HG03103 (cell line): ENCODE data around the gene USP48.
"Not testable (repeated sequence)": the region's sequence is repeated elsewhere in the genome, so short reads cannot be mapped to it uniquely, and the experiment has no call there.

Source experiments
- ATAC-seq: cut with Tn5 transposase; IDR thresholded peaks from one replicate; pipeline ENCODE4 v1.9.1; 2021; ENCODE audit warnings: low read depth; ENCODE audit not compliant: unreplicated experiment

USP48 gene

DNA sequence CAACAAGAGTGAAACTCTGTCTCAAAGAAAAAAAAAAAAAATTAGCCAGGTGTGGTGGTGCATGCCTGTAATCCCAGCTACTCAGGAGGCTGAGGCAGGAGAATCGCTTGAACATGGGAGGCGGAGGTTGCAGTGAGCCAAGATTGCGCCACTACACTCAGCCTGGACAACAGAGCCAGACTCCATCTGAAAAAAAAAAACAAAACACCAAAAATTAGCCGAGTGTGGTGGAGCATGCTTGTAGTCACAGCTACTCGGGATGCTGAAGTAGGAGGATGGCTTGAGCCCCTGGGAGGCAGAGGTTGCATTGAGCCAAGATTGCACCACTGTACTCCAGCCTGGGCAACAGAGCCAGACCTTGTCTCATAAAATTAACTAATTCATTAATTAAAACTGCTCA is 6.0 kb downstream of the USP48 start:
- not testable (repeated sequence) for ATAC-seq

DNA sequence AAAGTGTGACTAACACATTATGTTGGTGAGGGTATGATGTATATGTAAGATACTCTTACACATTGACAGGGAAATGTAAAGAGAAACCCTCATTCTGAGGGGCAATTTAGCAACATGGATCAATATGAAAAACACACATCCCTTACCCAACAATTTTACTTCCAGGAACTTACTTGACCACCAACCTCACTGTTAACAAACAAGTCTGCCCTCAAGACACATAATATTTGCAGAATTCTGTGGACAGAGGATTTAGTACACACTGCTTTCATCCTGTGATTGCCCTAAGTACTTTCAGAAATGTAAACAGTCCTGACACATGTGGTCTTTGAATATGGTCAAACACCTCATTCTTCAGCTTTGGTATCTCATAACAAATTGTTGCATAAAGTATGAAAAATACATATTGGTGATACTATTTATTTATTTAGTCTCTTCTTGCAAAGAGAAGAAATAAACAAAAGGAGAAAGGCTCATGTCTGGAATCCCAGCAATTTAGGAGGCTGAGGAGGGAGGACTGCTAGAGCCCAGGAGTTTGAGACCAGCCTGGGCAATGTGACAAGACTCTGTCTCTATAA is 6.9 kb downstream of the USP48 start:
- ATAC-seq = no peak

GRCh38 chr1:21775550-21775914 is 7.4 kb downstream of the USP48 start:
- no peak for ATAC-seq

DNA sequence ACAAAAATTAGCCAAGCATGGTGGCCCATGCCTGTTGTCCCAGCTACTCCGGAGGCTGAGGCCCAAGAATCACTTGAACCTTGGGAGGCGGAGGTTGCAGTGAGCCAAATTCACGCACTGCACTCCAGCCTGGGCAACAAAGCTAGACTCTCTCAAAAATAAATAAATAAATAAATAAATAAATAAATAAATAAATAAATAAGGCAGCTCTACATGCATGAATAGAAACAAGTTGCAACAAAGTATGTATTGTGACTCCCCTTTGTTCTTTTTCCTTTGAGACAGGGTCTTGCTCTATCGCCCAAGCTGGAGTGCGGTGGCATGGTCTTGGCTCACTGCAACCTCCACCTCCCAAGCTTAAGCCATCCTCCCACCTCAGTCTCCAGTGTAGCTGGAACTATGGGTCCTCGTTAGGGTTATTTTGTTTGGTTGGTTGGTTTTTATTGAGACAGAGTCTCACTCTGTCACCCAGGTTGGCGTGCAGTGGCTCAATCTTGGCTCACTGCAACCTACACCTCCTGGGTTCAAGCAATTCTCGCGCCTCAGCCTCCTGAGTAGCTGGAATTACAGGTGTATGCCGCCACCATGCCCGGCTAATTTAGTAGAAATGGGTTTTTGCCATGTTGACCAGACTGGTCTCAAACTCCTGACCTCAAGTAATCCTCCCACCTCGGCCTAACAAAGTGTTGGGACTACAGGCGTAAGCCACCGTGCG is 8.0 kb downstream of the USP48 start:
- ATAC-seq = no peak

DNA sequence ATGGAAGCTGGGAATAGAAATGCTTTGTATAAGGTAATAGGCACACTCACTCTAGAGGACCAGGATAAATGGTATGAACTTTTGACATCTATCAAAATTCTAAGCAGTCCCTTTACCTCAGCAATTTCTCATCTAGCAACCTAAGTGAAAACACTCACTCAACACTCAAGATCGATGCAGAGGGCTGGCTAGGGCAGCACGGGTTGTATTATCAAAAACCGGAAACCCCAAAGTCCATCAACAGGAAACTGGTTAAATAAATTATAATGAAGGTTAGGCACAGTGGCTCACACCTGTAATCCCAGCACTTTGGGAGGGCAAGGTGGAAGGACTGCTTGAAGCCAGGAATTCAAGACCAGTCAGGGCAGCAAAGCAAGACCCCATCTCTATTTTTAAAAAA is 9.4 kb downstream of the USP48 start:
- ATAC-seq = no peak

GRCh38 chr1:21771672-21772071 is 11.3 kb downstream of the USP48 start:
- ATAC-seq = not testable (repeated sequence)

DNA sequence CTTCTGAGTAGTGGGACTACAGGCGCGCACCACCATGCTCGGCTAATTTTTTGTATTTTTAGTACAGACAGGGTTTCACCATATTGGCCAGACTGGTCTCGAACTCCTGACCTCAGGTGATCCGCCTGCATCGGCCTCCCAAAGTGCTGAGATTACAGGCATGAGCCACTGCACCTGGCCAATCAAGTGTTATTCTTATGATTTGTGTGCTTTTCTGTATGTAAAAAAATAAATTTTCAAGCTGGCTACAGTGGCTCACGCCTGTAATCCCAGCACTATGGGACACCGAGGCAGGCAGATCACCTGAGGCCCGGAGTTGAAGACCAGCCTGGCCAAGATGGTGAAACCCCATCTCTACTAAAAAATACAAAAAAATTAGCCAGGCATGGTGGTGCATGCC is 12.3 kb downstream of the USP48 start:
- not testable (repeated sequence) for ATAC-seq

DNA sequence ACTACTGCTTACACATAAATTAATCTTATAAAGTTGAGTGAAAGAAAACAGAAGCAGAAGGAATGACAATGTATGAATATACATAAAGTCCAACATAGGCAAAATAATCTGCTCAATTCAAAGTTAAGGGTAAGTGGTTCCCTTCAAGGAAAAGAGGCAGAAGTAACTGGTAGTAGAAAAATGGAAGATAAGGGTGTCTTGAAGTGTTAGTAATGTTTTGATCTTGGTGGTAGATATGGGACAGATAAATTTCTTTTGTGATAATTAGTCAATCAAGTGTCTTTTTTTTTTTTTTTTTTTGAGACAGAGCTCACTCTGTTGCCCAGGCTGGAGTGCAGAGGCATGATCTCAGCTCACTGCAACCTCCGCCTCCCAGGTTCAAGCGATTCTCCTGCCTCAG is 12.7 kb downstream of the USP48 start:
- ATAC-seq = no peak

DNA sequence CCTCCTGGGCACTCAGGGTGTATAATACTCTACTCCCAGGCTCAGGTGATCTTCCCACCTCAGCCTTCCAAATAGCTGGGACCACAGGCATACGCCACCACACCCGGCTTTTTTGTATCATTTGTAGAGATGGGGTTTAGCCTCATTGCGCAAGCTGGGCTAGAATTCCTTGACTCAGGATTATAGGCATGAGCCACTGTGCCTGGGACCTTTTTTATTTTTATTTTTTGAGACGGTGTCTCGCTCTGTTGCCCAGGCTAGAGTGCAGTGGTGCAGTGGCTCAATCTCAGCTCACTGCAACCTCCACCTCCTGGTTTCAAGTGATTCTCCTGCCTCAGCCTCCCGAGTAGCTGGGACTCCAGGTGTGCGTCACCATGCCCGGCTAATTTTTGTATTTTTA is 15.8 kb downstream of the USP48 start:
- not testable (repeated sequence) for ATAC-seq

- no peak for ATAC-seq
Measured at GRCh38 chr1:21766210-21766609, 16.7 kb downstream of the USP48 start.

DNA sequence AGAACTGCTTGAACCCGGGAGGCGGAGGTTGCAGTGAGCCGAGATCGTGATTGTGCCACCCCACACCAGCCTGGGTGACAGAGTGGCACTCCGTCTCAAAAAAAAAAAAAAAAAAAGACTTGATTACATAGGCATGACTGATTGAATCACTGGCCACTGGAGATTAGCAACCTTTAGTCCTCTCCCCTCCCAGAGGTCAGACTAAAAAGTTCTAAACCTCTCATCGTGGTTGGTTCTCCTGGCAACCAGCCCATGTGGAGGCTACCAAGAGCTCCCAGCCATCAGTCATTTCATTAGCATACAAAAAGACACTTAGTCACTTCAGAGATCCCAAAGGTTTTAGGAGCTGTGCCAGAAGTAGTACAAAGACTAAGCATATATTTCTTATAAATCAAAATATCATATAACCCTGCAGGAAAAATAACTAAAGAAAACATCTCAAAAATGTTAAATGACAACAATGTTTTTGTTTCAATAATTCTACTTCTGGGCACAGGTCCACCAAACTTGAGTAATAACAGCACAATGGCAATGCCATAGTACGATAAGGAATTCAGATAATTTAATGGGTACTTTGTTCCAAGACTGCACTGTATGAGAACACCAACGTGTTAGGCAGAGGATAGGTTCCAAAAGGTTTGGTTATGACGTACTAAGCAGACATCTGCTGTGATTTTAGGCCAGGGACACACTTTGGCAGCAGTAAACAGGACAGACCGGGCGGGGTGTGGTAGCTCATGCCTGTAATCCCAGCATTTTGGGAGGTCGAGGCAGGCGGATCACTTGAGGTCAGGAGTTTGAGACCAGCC is 18.1 kb downstream of the USP48 start:
- no peak for ATAC-seq

- no peak for ATAC-seq
Measured at GRCh38 chr1:21763694-21764419, 19.1 kb downstream of the USP48 start.

GRCh38 chr1:21763236-21763635 is 19.7 kb downstream of the USP48 start:
- no peak for ATAC-seq

DNA sequence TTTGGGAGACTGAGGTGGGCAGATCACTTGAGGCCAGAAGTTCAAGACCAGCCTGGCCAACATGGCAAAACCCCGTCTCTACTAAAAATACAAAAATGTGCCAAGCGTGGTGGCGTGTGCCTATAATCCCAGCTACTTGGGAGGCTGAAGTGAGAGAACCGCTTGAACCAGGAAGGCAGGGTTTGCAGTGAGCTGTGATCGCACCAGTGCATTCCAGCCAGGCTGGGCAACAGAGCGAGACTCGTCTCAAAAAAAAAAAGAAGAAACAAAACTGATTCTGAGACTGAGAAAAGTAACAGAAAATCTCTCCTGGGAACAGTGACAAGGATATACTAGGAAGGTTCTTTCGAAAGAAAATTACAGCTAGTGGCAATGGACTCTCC is 20.9 kb downstream of the USP48 start:
- ATAC-seq = no peak

GRCh38 chr1:21761052-21761451 is 21.9 kb downstream of the USP48 start:
- ATAC-seq = no peak

GRCh38 chr1:21759818-21760217 is 23.1 kb downstream of the USP48 start:
- no peak for ATAC-seq

GRCh38 chr1:21759182-21759581 is 23.8 kb downstream of the USP48 start:
- no peak for ATAC-seq

- no peak for ATAC-seq
Measured at GRCh38 chr1:21758614-21759013, 24.3 kb downstream of the USP48 start.

- no peak for ATAC-seq
Measured at GRCh38 chr1:21756393-21757089, 26.4 kb downstream of the USP48 start.

- ATAC-seq = no peak
Measured at GRCh38 chr1:21755067-21755466, 27.9 kb downstream of the USP48 start.

- ATAC-seq = no peak
Measured at GRCh38 chr1:21754583-21754982, 28.4 kb downstream of the USP48 start.
